NCI-H82 treated with DMSO at 0.1 percent for 48 hours (cell line): ENCODE data around the gene CHFR.
"Not testable (repeated sequence)": the region's sequence is repeated elsewhere in the genome, so short reads cannot be mapped to it uniquely, and the experiment has no call there.

ENCODE experiments used
- DNase-seq: peaks from one replicate; lab custom pipeline; 2025; ENCODE audit not compliant: unreplicated experiment; lab: John Stamatoyannopoulos, UW

Gene CHFR

GRCh38 chr12:132887513-132888351 is at the start of gene CHFR:
CHFR (minus strand) TSS chr12:132887605; CDS start chr12:132887328, 277 bp downstream.
- peak; percentile 83 for DNase-seq

GRCh38 chr12:132936921-132937320 is 49.5 kb upstream of the CHFR start:
- not testable (repeated sequence) for DNase-seq

- DNase-seq, result no peak
Measured at GRCh38 chr12:132936163-132936562, 48.8 kb upstream of the CHFR start.

GRCh38 chr12:132926415-132926833 is 39.0 kb upstream of the CHFR start:
- DNase-seq, result no peak

GRCh38 chr12:132925597-132926414 is 38.4 kb upstream of the CHFR start:
- DNase-seq, result no peak

DNA sequence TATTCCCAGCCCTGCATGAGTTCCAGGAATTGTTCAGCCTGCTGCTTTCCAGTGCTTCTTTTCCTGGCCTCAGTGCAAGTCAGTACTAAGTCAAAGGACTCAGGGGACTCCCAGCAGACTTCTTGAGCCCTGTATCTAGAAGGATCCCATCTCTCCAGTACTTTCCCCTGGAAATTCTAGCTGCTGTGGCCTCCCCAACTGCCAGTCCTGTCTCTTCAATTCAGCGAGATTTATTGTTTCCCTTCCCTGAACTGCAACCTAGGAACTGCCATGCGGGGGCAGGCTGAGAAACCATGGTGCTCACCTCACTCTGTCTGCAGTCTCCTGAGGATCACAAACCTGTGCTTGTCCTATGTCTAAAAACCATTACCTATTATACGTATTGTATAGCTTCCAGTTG is 37.0 kb upstream of the CHFR start:
- DNase-seq, result no peak

GRCh38 chr12:132923356-132923909 is 36.0 kb upstream of the CHFR start:
- DNase-seq, result no peak

DNA sequence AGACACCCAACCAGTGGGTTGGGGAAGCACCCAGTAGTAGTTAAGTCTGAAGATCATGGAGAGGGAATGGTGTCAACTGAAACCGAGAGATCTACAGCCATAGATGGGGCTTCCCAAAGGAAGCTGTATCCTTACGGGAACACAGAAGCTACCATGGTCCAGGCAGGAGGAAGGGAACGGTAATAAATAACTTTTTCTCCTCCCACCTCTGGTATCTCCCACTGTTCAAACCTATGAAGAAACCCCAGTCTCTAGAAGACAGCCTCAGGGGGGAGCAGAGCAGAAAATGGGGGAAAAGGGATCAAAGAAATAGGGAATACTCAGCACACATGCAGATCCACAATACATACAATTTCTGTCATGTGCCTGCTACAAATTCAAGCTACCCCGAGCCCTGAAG is 35.3 kb upstream of the CHFR start:
- DNase-seq, result no peak

GRCh38 chr12:132921685-132922084 is 34.3 kb upstream of the CHFR start:
- no peak for DNase-seq

GRCh38 chr12:132918680-132919079 is 31.3 kb upstream of the CHFR start:
- no peak for DNase-seq

DNA sequence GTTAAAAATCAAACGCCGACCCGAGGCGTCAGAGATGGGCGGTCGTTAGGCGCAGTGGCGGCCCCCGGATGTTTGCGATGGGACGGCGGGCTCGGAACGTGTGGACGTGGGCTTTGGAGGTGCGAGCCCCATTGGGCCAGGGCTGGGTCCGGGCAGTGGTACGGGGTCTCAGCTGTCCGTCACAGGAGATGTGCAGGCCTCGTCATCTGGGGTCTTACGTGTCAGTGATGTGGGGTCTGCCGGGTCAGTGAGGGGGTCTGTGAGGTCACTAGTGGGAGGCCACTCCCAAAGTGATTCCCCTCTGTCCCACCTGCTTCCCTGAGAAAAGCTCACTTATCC is 21.6 kb upstream of the CHFR start:
- no peak for DNase-seq

DNA sequence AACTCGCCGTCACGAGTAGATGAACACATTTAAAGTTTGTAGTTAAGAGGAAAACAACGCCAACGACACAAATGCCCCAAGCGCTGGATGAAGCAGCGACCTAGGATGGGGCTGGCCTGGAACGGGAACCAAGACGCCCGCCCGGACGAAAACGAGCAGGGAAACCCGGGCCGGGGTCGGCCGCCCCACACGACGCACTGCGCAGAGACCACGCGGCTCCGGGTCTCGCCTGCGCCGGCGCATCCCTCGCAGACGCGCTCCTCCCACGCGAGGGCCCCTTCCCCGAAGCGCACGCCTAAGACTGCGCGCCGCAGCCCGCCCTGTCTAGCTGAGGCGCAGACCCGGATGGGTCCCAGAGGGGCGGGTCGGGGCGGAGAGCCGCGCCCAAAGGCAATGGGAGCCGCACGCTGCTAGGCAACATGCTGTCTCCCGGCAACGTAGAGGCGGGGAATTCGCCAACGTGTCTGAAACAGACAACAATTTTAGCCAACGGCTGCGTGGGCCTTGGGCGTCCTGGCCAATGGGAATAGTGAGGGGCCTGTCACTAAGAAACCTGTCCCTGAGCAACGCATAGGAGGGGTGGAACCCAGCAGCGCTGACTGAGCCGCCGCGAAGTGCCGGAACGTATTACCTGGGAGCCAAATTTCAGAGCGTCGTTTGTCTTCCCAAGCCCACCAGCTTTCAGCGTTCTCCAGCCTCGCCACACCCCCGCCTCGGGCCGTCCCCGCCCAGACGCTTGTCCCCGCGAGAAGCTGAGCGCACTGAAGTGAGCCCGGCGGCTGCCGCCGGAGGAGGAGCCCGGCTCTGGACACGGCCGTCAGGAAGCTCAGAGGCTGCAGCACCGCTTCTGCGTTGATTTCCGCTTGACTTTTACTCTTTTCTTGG is 21.0 kb upstream of the CHFR start:
- peak; percentile 93 for DNase-seq

DNA sequence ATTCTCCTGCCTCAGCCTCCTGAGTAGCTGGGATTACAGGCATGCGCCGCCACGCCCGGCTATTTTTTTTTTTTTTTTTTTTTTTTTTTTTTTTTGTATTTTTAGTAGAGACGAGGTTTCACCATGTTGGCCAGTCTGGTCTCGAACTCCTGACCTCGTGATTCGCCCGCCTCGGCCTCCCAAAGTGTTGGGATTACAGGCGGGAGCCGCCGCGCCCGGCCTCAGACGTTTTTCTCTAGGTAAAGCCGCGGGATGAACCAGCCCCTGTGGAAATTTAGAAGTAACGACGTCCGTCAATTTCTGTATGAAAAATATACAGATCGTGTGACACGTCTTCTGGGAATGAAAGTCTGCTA is 20.4 kb upstream of the CHFR start:
- not testable (repeated sequence) for DNase-seq

DNA sequence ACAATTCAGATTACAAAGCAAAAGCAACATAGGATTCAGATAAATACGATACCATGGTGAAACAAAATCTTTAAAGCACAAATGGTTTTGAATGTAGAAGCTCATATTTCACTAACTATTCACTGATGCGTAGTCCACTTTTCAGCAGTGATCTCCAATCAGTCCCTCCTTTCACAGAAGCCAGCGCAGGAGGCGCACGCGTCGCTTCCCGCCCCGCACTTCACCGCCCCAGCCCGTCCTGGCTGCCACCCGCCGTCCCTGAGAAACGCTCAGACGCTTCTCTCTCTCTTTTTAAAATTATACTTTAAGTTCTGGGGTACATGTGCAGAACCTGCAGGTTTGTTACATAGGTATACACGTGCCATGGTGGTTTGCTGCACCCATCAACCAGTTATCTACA is 19.8 kb upstream of the CHFR start:
- no peak for DNase-seq

DNA sequence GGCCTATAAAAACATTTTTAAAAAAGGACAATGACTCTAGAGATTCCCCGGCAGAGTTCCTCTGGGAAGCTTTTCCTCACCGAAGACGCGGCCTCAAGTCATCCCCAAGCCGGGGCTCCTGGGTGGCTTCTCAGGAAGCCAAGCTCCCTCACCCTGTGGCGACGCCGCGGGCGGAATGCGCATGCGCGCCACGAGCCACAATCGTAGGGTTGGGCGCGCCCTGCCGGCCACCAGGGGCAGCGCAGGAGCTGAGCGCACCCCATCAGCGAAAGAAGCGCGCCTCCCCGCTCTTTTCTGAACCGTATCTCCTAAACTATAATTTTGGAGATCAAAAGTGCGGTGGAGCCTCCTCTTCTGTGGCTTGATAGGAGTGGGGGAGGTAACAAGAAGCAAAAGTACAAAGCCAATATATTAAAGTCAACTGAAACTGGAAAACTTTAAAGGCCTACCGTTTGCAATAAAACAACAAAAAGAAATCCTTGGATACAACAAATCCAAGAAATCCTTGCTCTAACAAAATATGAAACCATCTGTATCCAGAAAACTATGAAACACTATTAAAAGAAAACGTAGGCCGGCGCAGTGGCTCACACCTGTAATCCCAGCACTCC is 17.4 kb upstream of the CHFR start:
- no peak for DNase-seq

DNA sequence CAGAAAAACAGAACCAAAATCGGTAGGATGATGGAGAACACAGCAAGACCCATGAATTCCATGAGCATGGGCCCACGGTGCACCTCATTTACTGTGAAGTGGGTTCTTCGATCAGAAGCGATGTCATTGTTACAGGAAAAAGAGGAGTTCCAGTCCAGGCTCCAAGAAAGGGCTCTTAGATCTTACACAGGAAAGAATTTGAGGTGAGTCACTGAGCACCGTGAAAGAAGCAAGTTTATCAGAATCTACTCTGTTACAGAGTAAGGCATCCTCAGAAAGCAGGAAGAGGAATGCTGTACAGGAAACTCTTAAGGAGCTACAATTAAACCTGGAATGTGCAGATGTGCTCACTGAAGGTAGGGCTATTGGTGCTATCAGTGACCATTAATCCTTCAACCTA is 11.6 kb upstream of the CHFR start:
- no peak for DNase-seq

DNA sequence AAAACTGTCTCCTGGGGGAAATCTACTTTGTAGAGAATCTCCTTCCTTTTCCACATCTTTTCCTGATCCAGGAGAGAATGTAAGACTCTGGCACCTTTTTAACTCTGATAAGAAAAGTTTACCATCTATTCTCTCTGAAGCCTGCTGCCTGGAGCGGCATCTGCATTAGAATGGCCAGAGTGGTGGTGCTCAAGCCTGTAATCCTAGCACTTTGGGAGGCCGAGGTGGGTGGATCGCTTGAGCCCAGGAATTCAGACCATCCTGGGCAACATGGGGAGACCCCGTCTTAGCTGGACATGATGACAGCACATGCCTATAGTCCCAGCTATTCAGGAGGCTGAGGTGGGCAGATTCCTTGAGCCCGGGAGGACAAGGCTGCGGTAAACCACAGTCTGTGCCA is 1.4 kb upstream of the CHFR start:
- no peak for DNase-seq

DNA sequence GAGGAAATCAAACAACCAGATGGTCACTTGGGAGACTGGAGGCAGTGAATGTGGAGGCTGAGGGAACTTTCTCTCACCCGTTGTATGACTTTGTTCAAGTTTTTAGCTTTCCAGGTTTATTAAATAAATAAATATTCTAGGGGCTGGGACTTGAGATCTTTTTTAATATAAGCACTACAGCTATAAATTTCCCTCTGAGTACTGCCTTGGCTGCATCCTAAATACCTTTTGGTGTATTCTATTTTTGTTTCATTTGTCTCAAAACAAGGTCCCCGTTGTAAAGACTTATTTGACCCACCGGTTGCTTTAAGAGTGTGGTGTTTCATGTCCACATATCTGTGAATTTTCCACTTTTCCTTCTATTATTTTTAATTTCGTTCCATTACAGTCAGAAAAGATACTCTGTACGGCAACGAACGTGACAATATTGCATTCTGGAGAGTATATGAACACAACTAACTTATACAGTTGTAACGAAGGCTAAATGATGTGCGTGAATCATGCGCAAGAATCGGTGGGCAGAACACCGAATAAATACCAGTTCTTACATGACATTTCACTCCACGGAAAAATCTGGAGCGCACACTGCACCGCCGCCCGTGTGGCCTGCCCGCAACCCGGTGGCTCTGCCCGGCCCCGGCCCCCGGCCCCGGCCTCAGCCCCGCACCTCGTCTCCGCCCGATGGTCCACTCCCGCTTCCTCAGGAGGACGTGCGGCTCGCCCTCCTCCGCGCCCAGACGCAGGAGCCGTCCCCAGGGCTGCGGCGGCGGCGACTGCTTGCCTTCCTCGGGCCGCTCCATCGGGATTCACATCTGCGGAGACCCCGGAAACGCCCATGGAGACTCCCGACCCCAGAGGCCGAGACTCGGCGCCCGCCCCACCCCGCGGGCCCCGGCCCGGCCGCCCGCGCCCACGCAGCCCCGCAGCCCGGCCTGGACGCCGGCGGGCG is 602 bp downstream of the CHFR start:
- no peak for DNase-seq

DNA sequence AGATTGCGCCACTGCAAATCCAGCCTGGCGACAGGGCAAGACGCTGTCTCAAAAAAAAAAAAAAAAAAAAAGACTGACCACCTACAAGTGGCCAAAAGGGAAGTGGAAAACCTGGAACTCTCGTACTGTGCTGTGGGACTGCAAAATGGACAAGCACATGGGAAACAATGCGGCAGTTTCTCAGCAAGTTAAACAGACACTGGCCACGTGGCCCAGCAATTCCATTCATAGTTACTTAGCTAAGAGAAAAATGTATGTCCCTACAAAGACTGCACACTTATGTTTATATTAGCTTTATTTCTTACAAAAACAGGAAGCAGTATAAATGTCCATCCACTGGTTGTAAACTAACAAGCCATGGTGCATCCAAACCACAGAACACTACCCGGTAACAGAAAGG is 5.6 kb downstream of the CHFR start:
- no peak for DNase-seq

DNA sequence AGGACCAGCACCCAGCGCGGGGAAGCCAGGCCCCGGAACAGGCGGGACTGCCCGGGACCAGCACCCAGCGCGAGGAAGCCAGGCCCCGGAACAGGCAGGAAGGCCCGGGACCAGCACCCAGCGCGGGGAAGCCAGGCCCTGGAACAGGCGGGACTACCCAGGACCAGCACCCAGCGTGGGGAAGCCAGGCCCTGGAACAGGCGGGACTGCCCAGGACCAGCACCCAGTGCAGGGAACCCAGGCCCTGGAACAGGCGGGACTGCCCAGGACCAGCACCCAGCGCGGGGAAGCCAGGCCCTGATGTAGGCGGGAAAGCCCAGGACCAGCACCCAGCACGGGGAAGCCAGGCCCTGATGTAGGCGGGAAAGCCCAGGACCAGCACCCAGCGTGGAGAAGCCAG is 12.8 kb downstream of the CHFR start:
- not testable (repeated sequence) for DNase-seq
